ENCODE measurements around the gene CTIF.

- no peak for TF ChIP-seq CTCF (IDR thresholded peaks at IDR 0.05)
- TF ChIP-seq POLR2A (IDR thresholded peaks at IDR 0.05), result no peak
- no peak for TF ChIP-seq EP300 (IDR thresholded peaks at IDR 0.05)
These were observed 99.6 kb downstream of the CTIF start for GRCh38 chr18:48638451-48638850.
